Neural progenitor cell (in vitro differentiated cells): ENCODE data around the gene IZUMO2.

Source experiments
- EZH2 ChIP-seq: fragments of 200-600 bp; sonication (generic); IDR thresholded peaks from 2 replicates; pipeline ENCODE4 v1.6.1; 2017; ENCODE audit warnings: antibody characterized with exemption, mild to moderate bottlenecking, moderate library complexity
- TF ChIP-seq, protein P1 (sequence below): fragments of 200-600 bp; sonication (generic); IDR thresholded peaks from 2 replicates; pipeline ENCODE4 v1.5.1; 2017; ENCODE audit warnings: antibody characterized with exemption, mild to moderate bottlenecking

DNA sequence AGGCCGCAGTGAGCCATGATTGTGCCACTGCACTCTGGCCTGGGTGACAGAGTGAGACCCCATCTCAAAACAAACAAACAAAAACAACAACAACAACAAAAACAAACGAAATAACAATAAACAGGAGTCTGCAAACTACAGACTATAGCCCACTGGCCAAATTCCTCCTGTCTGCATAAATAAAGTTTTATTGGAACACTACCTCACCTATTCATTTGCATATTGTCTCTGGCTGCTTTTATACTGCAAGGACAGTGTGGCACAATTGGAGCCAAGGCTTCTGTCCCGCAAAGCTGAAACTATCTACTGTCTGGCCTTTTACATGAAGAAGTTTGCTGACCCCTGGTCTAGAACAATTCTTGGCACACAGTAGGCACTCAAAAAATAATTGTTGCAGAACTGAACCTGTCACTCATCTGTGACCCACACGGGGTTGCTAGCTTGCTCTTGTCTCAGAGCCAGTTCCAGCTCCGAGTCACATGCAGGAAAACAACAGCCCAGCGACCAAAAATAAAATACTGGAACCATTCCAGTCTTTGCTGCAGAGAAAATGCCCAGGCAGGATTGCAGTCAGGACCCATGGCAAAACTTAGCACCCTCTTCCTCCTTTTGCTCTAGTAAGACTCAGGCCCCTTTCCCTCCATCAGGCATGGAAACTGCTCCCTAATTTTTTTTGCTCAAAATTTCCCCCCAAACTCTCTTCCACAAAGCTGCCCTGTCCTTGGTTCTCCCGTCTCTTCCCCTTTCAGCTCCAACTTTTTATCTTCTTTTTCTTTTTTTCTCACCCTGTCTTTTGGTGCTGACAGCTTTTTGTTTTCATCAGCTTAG lies 35.6 kb upstream of the IZUMO2 start:
- TF ChIP-seq, protein P1, sequence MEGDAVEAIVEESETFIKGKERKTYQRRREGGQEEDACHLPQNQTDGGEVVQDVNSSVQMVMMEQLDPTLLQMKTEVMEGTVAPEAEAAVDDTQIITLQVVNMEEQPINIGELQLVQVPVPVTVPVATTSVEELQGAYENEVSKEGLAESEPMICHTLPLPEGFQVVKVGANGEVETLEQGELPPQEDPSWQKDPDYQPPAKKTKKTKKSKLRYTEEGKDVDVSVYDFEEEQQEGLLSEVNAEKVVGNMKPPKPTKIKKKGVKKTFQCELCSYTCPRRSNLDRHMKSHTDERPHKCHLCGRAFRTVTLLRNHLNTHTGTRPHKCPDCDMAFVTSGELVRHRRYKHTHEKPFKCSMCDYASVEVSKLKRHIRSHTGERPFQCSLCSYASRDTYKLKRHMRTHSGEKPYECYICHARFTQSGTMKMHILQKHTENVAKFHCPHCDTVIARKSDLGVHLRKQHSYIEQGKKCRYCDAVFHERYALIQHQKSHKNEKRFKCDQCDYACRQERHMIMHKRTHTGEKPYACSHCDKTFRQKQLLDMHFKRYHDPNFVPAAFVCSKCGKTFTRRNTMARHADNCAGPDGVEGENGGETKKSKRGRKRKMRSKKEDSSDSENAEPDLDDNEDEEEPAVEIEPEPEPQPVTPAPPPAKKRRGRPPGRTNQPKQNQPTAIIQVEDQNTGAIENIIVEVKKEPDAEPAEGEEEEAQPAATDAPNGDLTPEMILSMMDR: no peak
- no peak for TF ChIP-seq EZH2
